Vagina (tissue), 2 donors: ENCODE measurements around the gene NCAPD2.

Source experiments
- CTCF ChIP-seq, 3 experiments: fragments of 450-650 bp in 2 of 3; fragments of 200-600 bp in 1 of 3; sonication (generic) in 1 of 3; IDR thresholded peaks; one replicate each; pipeline ENCODE4 v1.5.1; 2017 to 2019; ENCODE audit warnings: antibody characterized with exemption in 3 of 3, mild to moderate bottlenecking in 2 of 3, moderate library complexity in 2 of 3
- POLR2A ChIP-seq, 2 donors: fragments of 450-650 bp; IDR thresholded peaks; one replicate each; pipeline ENCODE4 v1.6.1; 2017; ENCODE audit warnings: antibody characterized with exemption in 2 of 2, mild to moderate bottlenecking in 2 of 2, moderate library complexity in 2 of 2
- POLR2AphosphoS5 ChIP-seq, 2 donors: sonication (generic); formaldehyde crosslinking; IDR thresholded peaks; one replicate each; pipeline ENCODE4 v1.9.0; 2017; ENCODE audit warnings: antibody characterized with exemption in 2 of 2, mild to moderate bottlenecking in 2 of 2, low read depth in 1 of 2; ENCODE audit not compliant: insufficient read depth in 1 of 2

GRCh38 chr12:6548966-6549683 is 55.2 kb downstream of the NCAPD2 start:
- TF ChIP-seq CTCF (IDR thresholded peaks at IDR 0.05): no peak
- TF ChIP-seq POLR2AphosphoS5 (IDR thresholded peaks at IDR 0.05; ENCODE audit: insufficient read depth in 1 of 2, low read depth in 1 of 2): no peak
- no peak for TF ChIP-seq POLR2A (IDR thresholded peaks at IDR 0.05)
